ENCODE measurements around the gene BCL7A. TPM values are rescaled to one million over a fixed set of nuclear protein-coding genes. Genes with fewer than 3 reads are reported as not detected.
A peak's percentile ranks its signal among the peaks of the same experiment; 100 is the strongest.
"Not testable (repeated sequence)": the region's sequence is repeated elsewhere in the genome, so short reads cannot be mapped to it uniquely, and the experiment has no call there.

The BCL7A gene
- total RNA-seq, 1 experiment from 2014 or later, result 5.7 TPM

DNA sequence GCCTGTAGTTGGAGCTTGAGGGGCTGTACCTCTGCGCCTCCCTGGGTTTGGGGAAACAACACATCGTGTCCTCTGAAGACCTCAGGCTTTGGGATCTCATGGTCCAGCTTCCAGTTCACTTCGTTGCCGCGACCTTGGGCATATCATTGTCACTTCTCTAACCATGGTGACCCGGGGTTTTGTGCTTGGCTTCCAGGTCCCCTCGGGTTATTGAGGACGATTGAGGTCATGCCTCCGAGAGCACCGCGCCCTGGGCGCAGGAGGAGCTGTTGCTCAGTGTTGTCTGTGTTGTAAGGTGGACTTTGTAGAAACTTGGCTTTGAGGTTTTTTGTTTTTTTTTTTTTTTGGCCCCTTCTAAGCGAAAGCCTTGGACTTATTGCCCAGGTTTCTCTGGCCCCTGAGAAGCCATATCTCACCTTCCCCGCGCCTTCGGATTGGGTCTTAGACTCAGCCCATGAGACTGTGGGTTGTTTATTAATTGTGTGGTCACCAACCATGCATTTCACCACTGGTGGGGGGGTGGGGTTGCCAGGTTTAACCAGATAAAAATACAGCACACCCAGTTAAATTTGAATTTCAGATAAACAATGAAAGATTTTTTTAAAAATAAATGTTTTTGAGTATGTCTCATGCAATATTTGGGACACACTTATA, 2.6 kb downstream of the BCL7A start:
- no peak for DNase-seq (ENCODE audit: low read depth)

- DNase-seq (ENCODE audit: low read depth), result no peak
Measured at GRCh38 chr12:122026706-122027333, 5.1 kb downstream of the BCL7A start.

DNA sequence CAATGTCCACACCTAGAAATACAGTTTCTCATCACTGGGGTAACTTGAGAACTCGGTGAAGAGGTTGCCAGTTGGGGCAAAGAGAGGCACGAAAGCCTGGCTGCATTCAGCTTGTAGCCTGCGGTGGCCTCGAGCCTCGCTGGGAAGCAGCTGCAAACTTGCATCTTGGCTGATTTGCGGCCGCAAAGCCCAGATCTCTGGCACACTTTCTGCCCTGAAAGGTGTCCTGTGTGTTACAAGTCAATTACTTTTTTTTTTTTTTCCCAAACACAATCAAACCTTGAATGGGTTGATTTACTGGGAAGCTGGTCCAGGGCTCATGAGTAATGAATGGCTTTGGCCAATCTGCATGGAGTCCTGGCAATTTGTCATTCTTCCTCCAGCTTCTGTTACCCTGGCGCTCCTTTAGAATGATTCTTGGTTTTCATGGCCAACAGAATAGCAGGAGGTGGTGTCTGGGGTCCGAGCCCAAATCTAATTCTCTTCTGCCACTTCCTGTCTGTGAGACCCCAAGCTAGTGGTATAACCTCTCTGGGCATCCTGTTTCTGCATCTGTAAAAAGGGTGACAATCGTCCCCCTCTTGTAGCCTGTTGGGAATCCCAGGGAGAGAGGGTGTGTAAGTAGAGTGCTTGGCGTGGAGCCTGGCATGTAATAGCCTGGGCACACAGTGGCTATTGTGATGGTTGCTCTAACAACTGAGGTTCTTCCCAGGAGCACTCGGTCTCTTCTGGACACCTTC, 6.7 kb downstream of the BCL7A start:
- peak; percentile 38 for DNase-seq (ENCODE audit: low read depth)

DNA sequence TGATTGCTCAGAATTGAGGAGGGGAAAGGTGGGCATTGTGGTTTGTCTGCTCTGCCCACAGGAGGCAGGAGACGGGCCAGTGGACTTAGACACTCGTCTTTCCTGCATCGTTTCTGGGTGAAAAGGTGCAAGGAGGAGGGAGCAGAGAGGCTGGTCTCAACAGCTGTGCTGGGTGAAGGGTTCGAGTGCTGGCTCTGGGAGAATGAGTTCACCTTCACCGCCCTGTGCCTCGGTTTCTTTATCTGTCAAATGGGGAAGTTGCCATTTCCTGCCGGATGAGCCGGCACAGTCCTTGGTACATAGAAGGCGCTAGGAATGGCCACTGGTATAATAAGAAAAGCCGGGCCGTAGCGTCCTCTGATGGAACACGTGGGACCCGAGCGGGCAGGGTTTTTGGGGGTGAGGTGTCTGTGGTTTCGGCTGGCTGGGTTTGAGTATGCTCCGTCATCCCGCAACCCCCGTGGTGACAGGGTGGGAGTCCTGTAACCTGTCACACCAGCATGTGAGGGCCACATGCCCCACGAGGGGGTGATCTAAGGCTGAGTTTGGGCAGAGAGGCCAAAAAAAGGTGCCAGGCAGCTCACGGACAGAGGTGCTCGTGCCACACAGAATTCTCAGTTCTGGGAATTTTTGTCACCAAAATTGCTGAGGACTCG, 7.3 kb downstream of the BCL7A start:
- no peak for DNase-seq (ENCODE audit: low read depth)

DNA sequence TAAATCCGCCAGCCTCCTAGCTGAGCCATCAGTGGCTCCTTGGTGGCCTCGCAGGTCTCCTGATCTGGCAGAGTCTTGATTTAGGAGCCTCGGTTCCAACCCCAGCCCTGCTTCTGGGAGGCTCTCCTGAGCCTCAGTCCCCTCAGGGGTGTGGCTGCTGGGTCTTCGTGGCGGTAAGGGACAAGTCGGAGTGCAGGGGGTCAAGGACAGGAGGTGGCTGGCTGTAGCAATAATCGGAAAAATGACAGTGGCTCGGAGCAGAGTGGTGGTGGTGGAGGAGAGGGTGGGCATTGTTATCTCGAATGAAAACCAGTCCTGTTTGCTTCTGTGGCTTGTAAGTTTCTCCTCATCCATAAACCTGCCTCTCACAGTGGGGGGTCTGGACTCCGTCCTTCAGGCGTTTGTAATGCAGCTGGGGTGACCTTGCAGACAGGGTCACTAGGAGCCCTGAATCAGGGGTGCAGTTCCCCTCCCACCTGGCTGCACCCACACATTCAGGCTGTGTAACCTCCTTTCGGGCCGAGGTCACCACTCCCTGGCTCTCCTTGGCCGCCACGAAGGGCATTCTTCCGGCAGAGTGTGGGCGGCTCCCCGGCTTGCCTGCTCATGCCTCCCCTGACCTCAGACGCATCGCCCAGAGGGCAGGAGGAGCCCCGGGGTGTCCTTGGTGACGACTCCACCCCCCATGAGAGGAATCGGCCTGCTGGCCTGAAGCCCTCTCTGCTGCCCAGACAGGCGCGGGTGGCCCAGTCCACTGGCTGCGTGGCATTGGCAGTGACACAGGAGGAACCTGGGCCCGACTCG, 8.1 kb downstream of the BCL7A start:
- no peak for DNase-seq (ENCODE audit: low read depth)

DNA sequence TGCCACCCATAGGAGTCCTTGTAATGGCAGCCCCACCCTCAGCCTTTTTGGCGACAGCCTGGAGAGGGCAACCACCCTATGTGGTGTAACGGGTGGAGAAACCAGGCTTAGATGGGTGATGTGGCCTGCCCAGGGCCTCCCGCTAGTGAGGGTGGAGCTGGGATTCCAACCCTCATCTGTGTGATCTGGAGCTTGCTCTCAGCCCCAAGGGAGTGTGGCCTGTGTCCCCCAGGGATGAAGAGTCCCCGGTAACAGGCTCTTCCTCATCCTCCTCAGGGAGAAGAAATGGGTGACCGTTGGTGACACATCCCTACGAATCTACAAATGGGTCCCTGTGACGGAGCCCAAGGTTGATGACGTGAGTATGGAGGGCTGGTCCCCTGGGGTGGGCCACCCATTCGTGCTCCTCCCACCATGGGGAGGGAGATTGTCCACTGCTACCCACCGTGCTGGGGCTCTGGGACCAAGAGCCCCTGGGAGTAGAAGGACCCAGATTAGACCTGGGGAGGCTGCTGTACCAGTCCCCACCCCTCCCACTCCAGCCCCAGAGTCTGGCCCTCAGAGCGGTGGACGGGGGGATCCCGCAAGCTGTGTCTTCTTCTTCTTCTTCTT, 8.8 kb downstream of the BCL7A start:
- DNase-seq (ENCODE audit: low read depth), result no peak

DNA sequence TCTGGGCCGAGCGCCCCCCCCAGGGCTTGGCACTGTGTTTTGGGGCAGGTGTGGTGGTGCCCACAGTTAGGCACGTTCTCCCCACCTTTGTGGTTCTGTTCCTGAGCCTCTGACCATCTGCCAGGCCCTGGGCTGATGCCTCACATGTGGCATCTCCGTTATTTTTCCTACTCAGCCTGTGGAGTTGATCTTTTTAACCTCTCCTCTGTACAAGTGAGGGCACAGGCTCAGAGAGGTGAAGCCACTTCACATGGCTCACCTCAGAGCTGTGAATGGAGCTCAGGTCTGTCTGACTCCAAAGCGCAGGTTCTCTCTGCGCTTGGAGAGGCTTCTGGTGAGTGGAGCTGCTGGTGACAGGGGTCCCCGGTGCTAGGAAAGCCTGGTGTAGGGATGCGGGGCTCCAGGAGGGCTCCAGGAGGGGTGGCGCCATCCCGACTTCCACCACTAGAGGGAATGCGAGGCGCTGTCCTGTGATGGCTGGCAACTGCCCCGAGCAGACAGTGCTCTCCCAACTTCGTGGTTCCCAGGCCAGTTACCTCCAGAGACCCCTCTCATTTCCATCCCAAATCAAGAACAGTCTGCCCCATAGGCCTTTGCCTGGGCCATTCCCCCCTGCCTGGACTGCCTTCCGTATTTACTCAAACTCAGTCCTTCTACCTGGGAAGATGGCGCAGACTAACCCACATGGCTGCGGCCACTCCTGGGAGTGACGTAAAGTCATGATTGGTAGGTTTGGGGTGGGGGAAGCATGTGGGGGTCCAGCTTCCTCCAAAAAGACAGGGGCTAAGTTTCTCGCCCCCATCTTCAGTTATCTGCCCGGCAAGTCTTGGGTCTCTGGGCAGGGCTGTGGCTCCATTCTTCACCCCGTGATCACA, 9.9 kb downstream of the BCL7A start:
- DNase-seq (ENCODE audit: low read depth), result no peak

DNA sequence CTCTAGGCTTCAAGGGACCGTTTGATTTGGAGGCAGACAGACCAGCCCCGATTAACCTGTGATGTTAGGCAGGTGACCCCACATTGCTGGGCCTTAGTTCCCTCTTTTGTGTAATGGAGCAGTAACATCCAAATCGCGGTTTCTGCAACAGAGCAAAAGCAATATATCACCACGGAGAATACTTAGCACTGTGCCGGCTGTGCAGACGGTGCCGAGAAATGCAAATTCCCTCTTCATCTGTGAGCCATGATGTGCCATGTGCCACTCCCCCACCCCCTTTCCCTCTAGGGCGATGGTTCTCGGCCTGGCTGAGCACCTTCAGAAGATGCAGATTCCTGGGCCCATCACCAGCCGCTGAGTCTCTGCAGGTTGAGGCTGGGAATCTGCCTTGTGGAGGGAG, 10.9 kb downstream of the BCL7A start:
- no peak for DNase-seq (ENCODE audit: low read depth)

GRCh38 chr12:122035292-122035691, 13.6 kb downstream of the BCL7A start:
- DNase-seq (ENCODE audit: low read depth), result no peak

DNA sequence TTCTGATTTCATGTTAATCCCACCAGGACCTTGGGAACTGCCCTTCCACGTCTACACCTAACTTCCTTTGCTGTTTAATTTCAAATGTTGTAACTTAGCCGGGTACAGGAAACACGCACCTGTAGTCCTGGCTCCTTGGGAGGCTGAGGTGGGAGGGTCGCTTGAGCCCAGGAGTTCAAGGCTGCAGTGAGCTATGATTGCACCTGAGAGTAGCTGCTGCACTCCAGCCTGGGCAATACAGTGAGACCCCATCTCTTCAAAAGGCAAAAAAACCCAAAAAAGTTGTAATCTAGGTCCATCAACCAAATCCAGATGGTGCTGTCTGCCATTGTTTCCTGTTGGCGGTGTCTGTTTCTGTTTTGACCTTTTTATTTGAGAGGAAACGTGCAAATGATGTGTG, 14.5 kb downstream of the BCL7A start:
- no peak for DNase-seq (ENCODE audit: low read depth)

DNA sequence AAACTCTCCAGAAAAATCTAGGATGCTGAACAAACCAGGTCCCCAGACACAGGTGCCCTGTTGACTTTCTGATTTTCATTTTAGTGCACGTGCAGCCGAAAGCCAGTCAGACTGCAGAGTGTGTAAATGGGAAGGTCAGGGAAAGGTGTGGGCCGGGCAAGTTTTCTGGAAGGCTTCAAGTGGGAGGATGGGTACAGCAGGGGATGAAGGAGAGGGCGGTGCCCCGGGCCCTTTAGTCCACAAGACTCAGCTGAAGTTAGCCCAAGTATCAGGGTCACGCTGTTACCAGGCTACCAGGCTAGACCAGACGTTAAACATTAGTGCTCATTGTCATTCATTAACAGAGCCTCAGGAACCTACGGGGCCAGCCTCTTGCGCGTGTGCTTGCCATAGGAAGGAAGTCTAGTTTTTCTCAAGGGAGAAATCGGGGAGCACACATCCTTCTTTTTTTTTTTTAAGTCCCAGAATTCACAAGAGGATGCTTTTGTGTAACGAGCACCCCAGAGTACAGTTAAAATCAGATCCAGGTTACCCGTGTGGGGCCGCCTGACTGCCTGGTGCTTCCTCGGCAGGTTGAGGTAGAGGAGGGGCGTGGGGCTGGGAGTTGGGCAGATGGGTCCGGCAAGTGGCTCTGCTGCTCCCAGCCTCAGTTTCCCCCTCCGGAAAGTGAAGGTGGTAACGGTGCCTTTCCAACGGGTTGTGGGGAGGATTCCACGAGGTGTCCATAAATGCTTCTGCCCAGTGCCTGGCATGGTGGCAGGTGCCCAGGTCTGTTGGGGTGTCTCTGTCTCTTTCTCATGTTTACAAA, 19.1 kb downstream of the BCL7A start:
- DNase-seq (ENCODE audit: low read depth), result no peak

- not testable (repeated sequence) for DNase-seq (ENCODE audit: low read depth)
Measured at GRCh38 chr12:122041458-122041857, 19.8 kb downstream of the BCL7A start.

DNA sequence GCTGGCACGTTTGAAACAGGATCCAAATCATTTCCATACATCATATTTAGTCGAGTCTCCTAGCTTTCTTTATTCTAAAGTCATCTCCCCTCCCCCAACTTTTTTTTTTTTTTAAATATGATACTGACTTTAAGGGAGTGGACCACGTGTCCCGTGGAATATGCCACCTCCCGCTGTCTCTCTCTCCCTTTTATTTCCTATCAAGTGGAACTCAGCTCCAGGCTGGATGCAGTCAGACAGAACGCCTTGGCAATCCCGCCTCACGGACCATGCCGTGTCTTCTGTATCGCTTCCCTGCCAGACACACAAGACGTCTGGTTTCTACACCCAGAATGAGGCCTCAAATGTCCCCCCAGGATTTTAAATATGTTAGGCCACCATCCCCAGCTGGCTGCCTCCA, 21.2 kb downstream of the BCL7A start:
- no peak for DNase-seq (ENCODE audit: low read depth)

DNA sequence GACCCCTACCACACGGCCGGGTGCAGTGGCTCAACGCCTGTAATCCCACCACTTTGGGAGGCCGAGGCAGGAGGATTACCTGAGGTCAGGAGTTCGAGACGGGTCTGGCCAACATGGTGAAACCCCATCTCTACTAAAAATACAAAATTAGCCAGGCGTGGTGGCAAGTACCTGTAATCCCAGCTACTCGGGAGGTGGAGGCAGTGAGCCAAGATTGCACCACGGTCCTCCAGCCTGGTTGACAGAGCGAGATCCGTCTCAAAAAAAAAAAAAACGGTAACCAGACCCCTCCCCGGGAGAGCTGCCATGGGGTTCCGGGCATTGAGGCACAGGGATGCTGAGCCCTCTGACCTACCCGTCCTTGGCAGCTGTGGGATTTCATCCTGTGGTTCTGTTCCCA, 21.8 kb downstream of the BCL7A start:
- no peak for DNase-seq (ENCODE audit: low read depth)

DNA sequence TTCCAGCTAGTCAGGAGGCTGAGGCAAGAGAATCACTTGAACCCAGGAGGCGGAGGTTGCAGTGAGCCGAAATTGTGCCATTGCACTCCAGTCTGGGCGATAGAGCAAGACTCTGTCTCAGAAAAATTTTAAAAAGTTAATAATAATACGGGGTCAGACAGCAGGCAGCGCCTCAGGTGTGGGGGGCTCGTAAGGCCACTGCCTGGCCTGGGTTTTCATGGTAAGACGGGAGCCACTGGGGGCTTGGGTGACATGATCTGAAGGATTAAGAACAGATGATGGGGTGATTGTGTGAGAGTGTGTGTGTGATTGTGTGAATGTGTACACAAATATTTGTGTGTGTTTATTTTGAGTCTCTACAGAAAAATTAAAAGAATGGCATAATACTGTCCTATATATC, 23.6 kb downstream of the BCL7A start:
- DNase-seq (ENCODE audit: low read depth), result no peak

DNA sequence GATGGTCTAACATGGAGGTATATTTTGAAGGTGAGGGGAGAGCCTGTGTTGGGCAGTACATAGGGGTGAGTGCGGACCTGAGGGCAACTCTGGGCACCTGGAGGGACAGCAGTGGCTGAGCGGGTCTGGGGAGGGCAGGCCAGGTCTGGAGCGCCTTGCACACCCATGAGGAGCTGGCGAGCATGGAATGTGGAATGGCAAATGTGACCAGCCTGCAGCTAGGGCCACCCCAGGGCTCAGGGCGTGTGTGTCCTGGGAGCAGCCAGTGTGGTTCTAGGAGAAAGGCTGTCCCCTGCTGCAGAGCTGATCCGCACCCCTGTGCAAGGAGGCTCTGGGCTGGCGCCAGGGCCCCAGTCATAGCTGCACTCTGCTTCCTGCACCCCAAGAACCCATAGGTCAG, 24.5 kb downstream of the BCL7A start:
- DNase-seq (ENCODE audit: low read depth), result no peak

DNA sequence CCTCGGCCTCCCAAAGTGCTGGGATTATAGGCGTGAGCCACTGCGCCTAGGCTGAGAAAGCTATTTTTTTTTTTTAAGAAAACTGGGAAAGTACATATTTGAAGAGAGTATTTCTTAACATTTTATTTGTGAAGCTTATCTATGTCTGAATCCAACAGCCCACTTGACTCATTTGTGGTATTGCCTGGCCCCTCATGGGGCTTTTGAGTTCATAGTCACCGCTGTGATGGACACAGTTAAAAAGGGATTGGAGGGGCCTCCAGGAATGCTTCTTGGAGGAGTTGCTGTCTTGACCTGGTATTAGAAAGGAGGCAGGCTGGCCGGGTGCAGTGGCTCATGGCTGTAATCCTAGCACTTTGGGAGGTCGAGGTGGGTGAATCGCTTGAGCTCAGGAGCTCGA, 26.5 kb downstream of the BCL7A start:
- DNase-seq (ENCODE audit: low read depth), result no peak

DNA sequence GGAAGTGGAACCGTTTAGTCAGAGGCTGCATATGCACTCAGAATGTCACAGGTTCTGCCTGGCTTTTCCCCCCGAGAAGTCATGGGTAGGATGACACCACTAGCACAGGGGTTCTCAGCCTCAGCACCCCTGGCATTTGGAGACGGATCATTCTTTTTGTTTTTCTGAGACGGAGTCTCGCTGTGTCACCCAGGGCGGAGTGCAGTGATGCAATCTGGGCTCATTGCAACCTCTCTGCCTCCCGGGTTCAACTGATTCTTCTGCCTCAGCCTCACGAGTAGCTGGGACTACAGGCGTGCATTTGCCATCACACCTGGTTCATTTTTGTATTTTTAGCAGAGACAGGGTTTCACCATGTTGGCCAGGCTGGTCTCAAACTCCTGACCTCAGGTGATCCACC, 28.1 kb downstream of the BCL7A start:
- DNase-seq (ENCODE audit: low read depth), result no peak

GRCh38 chr12:122050706-122051105, 29.0 kb downstream of the BCL7A start:
- DNase-seq (ENCODE audit: low read depth), result no peak
